Fibroblast of lung (primary cell): Measurements from ENCODE around the gene EPS8. TPM values are rescaled to one million over a fixed set of nuclear protein-coding genes. Genes with fewer than 3 reads are reported as not detected.

Experiments used
- DNase-seq, 2 donors: peaks; one replicate each; pipeline versions ENCODE4 v3.0.0 to v3.0.0-alpha.2; 2010; ENCODE audit warnings: low read depth in 2 of 2
- H2AFZ ChIP-seq: 2 replicates; pipeline ENCODE4 v1.5.1; 2012; ENCODE audit warnings: low read length, control low read depth, inconsistent platforms
- H3K27ac ChIP-seq: 2 replicates; pipeline ENCODE4 v1.5.1; 2011; ENCODE audit warnings: low read length, control low read depth; ENCODE audit not compliant: insufficient read depth
- H3K27me3 ChIP-seq: 2 replicates; pipeline ENCODE4 v1.5.1; 2011; ENCODE audit warnings: mild to moderate bottlenecking, low read length; ENCODE audit not compliant: control insufficient read depth, insufficient read depth
- H3K36me3 ChIP-seq: 2 replicates; pipeline ENCODE4 v1.5.1; 2011; ENCODE audit warnings: low read length; ENCODE audit not compliant: control insufficient read depth, insufficient read depth
- H3K4me1 ChIP-seq: 2 replicates; pipeline ENCODE4 v1.5.1; 2011; ENCODE audit warnings: low read length; ENCODE audit not compliant: control insufficient read depth, insufficient read depth; ENCODE audit errors: extremely low read depth
- H3K4me2 ChIP-seq: 2 replicates; pipeline ENCODE4 v1.5.1; 2011; ENCODE audit warnings: low read length, control low read depth; ENCODE audit not compliant: insufficient read depth; ENCODE audit errors: extremely low read depth
- H3K4me3 ChIP-seq, 4 experiments: fragments of 200-600 bp in 1 of 4; sonication (generic) in 1 of 4; replicated peaks in 1 of 4; 2 replicates each; pipeline ENCODE4 v1.5.1; 2011 to 2016; ENCODE audit warnings: low read length in 4 of 4, low read depth in 3 of 4, mild to moderate bottlenecking in 3 of 4, control low read depth in 2 of 4, inconsistent platforms in 1 of 4, mixed read lengths in 1 of 4; ENCODE audit not compliant: insufficient read depth in 1 of 4; ENCODE audit errors: control extremely low read depth in 1 of 4
- H3K79me2 ChIP-seq: 2 replicates; pipeline ENCODE4 v1.5.1; 2012; ENCODE audit warnings: mild to moderate bottlenecking, low read length, inconsistent platforms; ENCODE audit not compliant: control insufficient read depth, insufficient read depth
- H3K9ac ChIP-seq: 2 replicates; pipeline ENCODE4 v1.5.1; 2011; ENCODE audit warnings: mild to moderate bottlenecking, low read length, control low read depth; ENCODE audit not compliant: insufficient read depth
- H3K9me3 ChIP-seq: 2 replicates; pipeline ENCODE4 v1.5.1; 2012; ENCODE audit warnings: low read depth, low read length; ENCODE audit not compliant: control insufficient read depth, insufficient read depth
- H4K20me1 ChIP-seq: 2 replicates; pipeline ENCODE4 v1.5.1; 2011; ENCODE audit warnings: low read length; ENCODE audit not compliant: control insufficient read depth, insufficient read depth; ENCODE audit errors: extremely low read depth
- CTCF ChIP-seq, 2 donors: IDR thresholded peaks in 1 of 2; conservative IDR thresholded peaks in 1 of 2; 1 replicate in 1 of 2; 2 replicates in 1 of 2; pipeline ENCODE4 v1.5.1; 2011 to 2012; ENCODE audit warnings: low read length in 2 of 2, control low read depth in 1 of 2, inconsistent platforms in 1 of 2, low read depth in 1 of 2, mild to moderate bottlenecking in 1 of 2
- EZH2 ChIP-seq: IDR thresholded peaks from 2 replicates; pipeline ENCODE4 v1.5.1; 2012; ENCODE audit warnings: low read length, control low read depth, mild to moderate bottlenecking; ENCODE audit errors: missing control alignments
- polyA plus RNA-seq, 2 donors: library from polyadenylated mRNA; depleted of rRNA in 1 of 2; stranded (reverse) in 1 of 2; unstranded in 1 of 2; fragments of >200 nt; gene quantifications; 2 replicates each; pipeline ENCODE4 v1.2.1, GENCODE V29; 2011 to 2012; ENCODE audit warnings: missing spikeins in 1 of 2
- total RNA-seq: library from RNA; depleted of rRNA; stranded (reverse); fragments of >200 nt; gene quantifications from 2 replicates; pipeline ENCODE4 v1.2.1, GENCODE V29; 2014

The EPS8 gene
- total and polyA plus RNA-seq, 2 donors (not counting 1 experiment from before 2014, with no cell fraction given): 96.3 to 108 TPM

- Histone ChIP-seq H3K4me2 (no peak overlapping the region), H3K27ac (no peak overlapping the region), H3K4me3 (no peak overlapping the region), H3K79me2 (no peaks in the 10 kb centered on the region), H3K27me3 (no peaks in the 10 kb centered on the region), H4K20me1 (no peaks in the 10 kb centered on the region), H3K4me1 (no peaks in the 10 kb centered on the region), H2AFZ (no peak overlapping the region), H3K36me3 (no peaks in the 10 kb centered on the region), H3K9ac (no peak overlapping the region), H3K9me3 (no peaks in the 10 kb centered on the region)
- no peak for DNase-seq
- TF ChIP-seq EZH2 (no peak), CTCF (conservative IDR thresholded peaks at IDR 0.05 in 1 of 2, IDR thresholded peaks at IDR 0.05 in 1 of 2; ENCODE audit: low read depth in 1 of 2, low read length in 2 of 2) (no peak)
Measured at GRCh38 chr12:15580431-15580830, 208.8 kb downstream of the EPS8 start.

GRCh38 chr12:15575671-15576541 lies 213.3 kb downstream of the EPS8 start:
- Histone ChIP-seq H3K27me3 (no peaks in the 10 kb centered on the region), H2AFZ (no peak overlapping the region), H3K9ac (no peak overlapping the region), H3K9me3 (no peaks in the 10 kb centered on the region), H3K36me3 (no peaks in the 10 kb centered on the region), H3K27ac (no peak overlapping the region), H4K20me1 (no peaks in the 10 kb centered on the region), H3K4me1 (no peaks in the 10 kb centered on the region), H3K4me2 (no peak overlapping the region), H3K79me2 (no peaks in the 10 kb centered on the region), H3K4me3 (no peak overlapping the region)
- TF ChIP-seq CTCF (conservative IDR thresholded peaks at IDR 0.05 in 1 of 2, IDR thresholded peaks at IDR 0.05 in 1 of 2; ENCODE audit: low read depth in 1 of 2, low read length in 2 of 2): no peak
- no peak for TF ChIP-seq EZH2
- DNase-seq: peak in 1 of 2 donors; percentile 44

- H3K36me3 ChIP-seq: no peaks in the 10 kb centered on the region
- H3K4me3 ChIP-seq: no peak overlapping the region
- H3K27me3 ChIP-seq: no peaks in the 10 kb centered on the region
- H3K79me2 ChIP-seq: no peaks in the 10 kb centered on the region
- no peak overlapping the region for H3K27ac ChIP-seq
- H3K9me3 ChIP-seq: no peaks in the 10 kb centered on the region
- DNase-seq: no peak
- no peaks in the 10 kb centered on the region for H3K4me1 ChIP-seq
- no peaks in the 10 kb centered on the region for H4K20me1 ChIP-seq
- no peak overlapping the region for H2AFZ ChIP-seq
- H3K4me2 ChIP-seq: no peak overlapping the region
- H3K9ac ChIP-seq: no peak overlapping the region
- no peak for TF ChIP-seq EZH2
- no peak for TF ChIP-seq CTCF (conservative IDR thresholded peaks at IDR 0.05 in 1 of 2, IDR thresholded peaks at IDR 0.05 in 1 of 2; ENCODE audit: low read depth in 1 of 2, low read length in 2 of 2)
Measured at GRCh38 chr12:15574353-15574752, 214.8 kb downstream of the EPS8 start.

Other genes with a start within 250 kb of the EPS8 start
- 47.3 and 60.1 TPM in 2 replicates for gene STRAP, start 93.0 kb upstream of the EPS8 start, total RNA-seq
- gene STRAP, start 93.0 kb upstream of the EPS8 start, polyA plus RNA-seq: 212 and 215 TPM in 2 replicates
- gene DERA, start 121.9 kb upstream of the EPS8 start, total RNA-seq: 42.1 and 48.2 TPM in 2 replicates
- gene DERA, start 121.9 kb upstream of the EPS8 start, polyA plus RNA-seq: 51.1 and 51.5 TPM in 2 replicates